ENCODE results near the gene PTH2.

Gene PTH2

GRCh38 chr19:49430678-49431329 lies 7.6 kb upstream of the PTH2 start:
- no peak for DNase-seq

GRCh38 chr19:49430172-49430677 lies 7.0 kb upstream of the PTH2 start:
- no peak for DNase-seq

GRCh38 chr19:49428547-49429451 lies 5.6 kb upstream of the PTH2 start:
- no peak for DNase-seq

- DNase-seq = no peak
Observed at GRCh38 chr19:49427855-49428546, 4.8 kb upstream of the PTH2 start.

- no peak for DNase-seq
Observed at GRCh38 chr19:49427339-49427738, 4.1 kb upstream of the PTH2 start.

- DNase-seq = peak; percentile 35
Observed at GRCh38 chr19:49425922-49426592, 2.8 kb upstream of the PTH2 start.

GRCh38 chr19:49425178-49425577 lies 1.9 kb upstream of the PTH2 start, which contains the start of gene GFY:
Gene GFY, plus strand, starts transcription at chr19:49425388. Its CDS starts 1,043 bp downstream, at chr19:49426431.
- DNase-seq = no peak

- DNase-seq = no peak
Observed at GRCh38 chr19:49423985-49424303, 703 bp upstream of the PTH2 start.

GRCh38 chr19:49422407-49423070 lies 702 bp downstream of the PTH2 start:
- DNase-seq = peak; percentile 23

GRCh38 chr19:49421878-49422202 lies 1.4 kb downstream of the PTH2 start:
- DNase-seq = no peak

- DNase-seq = peak; percentile 40
Observed at GRCh38 chr19:49421039-49421877, 2.0 kb downstream of the PTH2 start.

- no peak for DNase-seq
Observed at GRCh38 chr19:49420227-49420626, 3.0 kb downstream of the PTH2 start.

GRCh38 chr19:49419173-49419572 lies 4.1 kb downstream of the PTH2 start:
- DNase-seq = no peak

GRCh38 chr19:49418511-49418910 lies 4.7 kb downstream of the PTH2 start:
- no peak for DNase-seq

- no peak for DNase-seq
Observed at GRCh38 chr19:49417088-49417487, 6.2 kb downstream of the PTH2 start.

GRCh38 chr19:49415810-49416200 lies 7.4 kb downstream of the PTH2 start:
- DNase-seq = no peak

GRCh38 chr19:49415102-49415809 lies 8.0 kb downstream of the PTH2 start:
- no peak for DNase-seq

GRCh38 chr19:49414256-49414655 lies 9.0 kb downstream of the PTH2 start:
- DNase-seq = no peak

GRCh38 chr19:49413348-49413747 lies 9.9 kb downstream of the PTH2 start:
- peak; percentile 47 for DNase-seq

GRCh38 chr19:49411681-49412326 lies 11.4 kb downstream of the PTH2 start:
- DNase-seq = no peak
